WTC11 (cell line): ENCODE results near the gene DENND11. TPM values are rescaled to one million over a fixed set of nuclear protein-coding genes. Genes with fewer than 3 reads are reported as not detected.

Experiments used
- ATAC-seq: fragments of 200-7000 bp; cut with Tn5 transposase; 2 replicates; pipeline ENCODE4 v1.10.0; 2021; ENCODE audit warnings: mild to moderate bottlenecking, moderate library complexity
- CTCF ChIA-PET: fragments of 300-600 bp; sonication (Branson Sonifier 250); formaldehyde crosslinking; loops from one replicate; lab custom pipeline; 2021; ENCODE audit warnings: antibody characterized with exemption; lab: Charles Lee
- POLR2A ChIA-PET: fragments of 350-600 bp; sonication (Branson Sonifier 250); formaldehyde crosslinking; loops from one replicate; lab custom pipeline; 2021; ENCODE audit warnings: antibody characterized with exemption; lab: Charles Lee
- DNase-seq: peaks from one replicate; pipeline ENCODE4 v3.0.0; 2021; ENCODE audit warnings: low spot score
- H3K27ac Mint-ChIP-seq: 2 replicates; pipeline ENCODE4 v1.8.0; 2021; ENCODE audit warnings: mixed read lengths
- H3K27me3 Mint-ChIP-seq: 2 replicates; pipeline ENCODE4 v1.8.0; 2021; ENCODE audit warnings: low read depth, mild to moderate bottlenecking, moderate library complexity, mixed read lengths
- H3K36me3 Mint-ChIP-seq: 2 replicates; pipeline ENCODE4 v1.8.0; 2021; ENCODE audit warnings: mixed read lengths
- H3K4me1 Mint-ChIP-seq: 2 replicates; pipeline ENCODE4 v1.8.0; 2022; ENCODE audit warnings: mixed read lengths
- H3K4me3 Mint-ChIP-seq: 2 replicates; pipeline ENCODE4 v1.8.0; 2021; ENCODE audit warnings: mild to moderate bottlenecking, moderate library complexity, mixed read lengths
- H3K9me3 Mint-ChIP-seq: 2 replicates; pipeline ENCODE4 v1.8.0; 2021; ENCODE audit warnings: mixed read lengths
- ATF2 ChIP-seq: sonication (generic); formaldehyde crosslinking; IDR thresholded peaks from 2 replicates; pipeline ENCODE4 v1.8.1; 2022; ENCODE audit warnings: low read depth, missing genetic modification reagents, borderline replicate concordance
- CREM ChIP-seq: sonication (generic); formaldehyde crosslinking; IDR thresholded peaks from 2 replicates; pipeline ENCODE4 v1.8.1; 2022; ENCODE audit warnings: mild to moderate bottlenecking, missing genetic modification reagents, moderate library complexity
- E2F4 ChIP-seq: sonication (generic); formaldehyde crosslinking; IDR thresholded peaks from 2 replicates; pipeline ENCODE4 v1.8.1; 2022; ENCODE audit warnings: low read depth, mild to moderate bottlenecking, moderate library complexity, missing genetic modification reagents, borderline replicate concordance
- E2F5 ChIP-seq: sonication (generic); formaldehyde crosslinking; IDR thresholded peaks from 2 replicates; pipeline ENCODE4 v1.8.1; 2022; ENCODE audit warnings: mild to moderate bottlenecking, moderate library complexity, missing genetic modification reagents
- ERG ChIP-seq: fragments of 250-450 bp; sonication (Bioruptor Pico); IDR thresholded peaks from 2 replicates; pipeline ENCODE4 v1.8.0; 2021; ENCODE audit warnings: mild to moderate bottlenecking
- FOXK1 ChIP-seq: sonication (generic); formaldehyde crosslinking; IDR thresholded peaks from 2 replicates; pipeline ENCODE4 v1.8.0; 2022; ENCODE audit warnings: mild to moderate bottlenecking, moderate library complexity, missing genetic modification reagents
- HMGXB4 ChIP-seq: sonication (generic); formaldehyde crosslinking; IDR thresholded peaks from 2 replicates; pipeline ENCODE4 v1.8.1; 2023; ENCODE audit warnings: mild to moderate bottlenecking, moderate library complexity, missing genetic modification reagents
- IRF1 ChIP-seq: sonication (generic); formaldehyde crosslinking; IDR thresholded peaks from 2 replicates; pipeline ENCODE4 v1.8.0; 2023; ENCODE audit warnings: missing genetic modification reagents
- MAX ChIP-seq: sonication (generic); formaldehyde crosslinking; IDR thresholded peaks from 2 replicates; pipeline ENCODE4 v1.8.0; 2022; ENCODE audit warnings: mild to moderate bottlenecking, missing genetic modification reagents
- MLX ChIP-seq: sonication (generic); formaldehyde crosslinking; IDR thresholded peaks from 2 replicates; pipeline ENCODE4 v1.8.1; 2023; ENCODE audit warnings: mild to moderate bottlenecking, missing genetic modification reagents, moderate library complexity
- MYBL2 ChIP-seq: sonication (generic); formaldehyde crosslinking; IDR thresholded peaks from 2 replicates; pipeline ENCODE4 v1.8.1; 2023; ENCODE audit warnings: mild to moderate bottlenecking, moderate library complexity, missing genetic modification reagents
- NFATC4 ChIP-seq: fragments of 250-450 bp; sonication (Bioruptor Pico); IDR thresholded peaks from 2 replicates; pipeline ENCODE4 v1.9.0; 2021; ENCODE audit warnings: mild to moderate bottlenecking
- NFYB ChIP-seq: sonication (generic); formaldehyde crosslinking; conservative IDR thresholded peaks from 2 replicates; pipeline ENCODE4 v1.8.0; 2022; ENCODE audit warnings: low read depth, missing genetic modification reagents
- NR1H2 ChIP-seq: sonication (generic); formaldehyde crosslinking; IDR thresholded peaks from 2 replicates; pipeline ENCODE4 v1.9.0; 2021; ENCODE audit warnings: mild to moderate bottlenecking, moderate library complexity, missing genetic modification reagents
- PREB ChIP-seq: sonication (generic); formaldehyde crosslinking; IDR thresholded peaks from 2 replicates; pipeline ENCODE4 v1.8.1; 2022; ENCODE audit warnings: mild to moderate bottlenecking, missing genetic modification reagents, moderate library complexity, borderline replicate concordance
- USF2 ChIP-seq: sonication (generic); formaldehyde crosslinking; IDR thresholded peaks from 2 replicates; pipeline ENCODE4 v1.8.1; 2023; ENCODE audit warnings: mild to moderate bottlenecking, missing genetic modification reagents, moderate library complexity
- ZNF281 ChIP-seq: sonication (generic); formaldehyde crosslinking; IDR thresholded peaks from 2 replicates; pipeline ENCODE4 v1.8.0; 2023; ENCODE audit warnings: mild to moderate bottlenecking, missing genetic modification reagents
- total RNA-seq: library from RNA; stranded (reverse); gene quantifications from 3 replicates; pipeline ENCODE4 v1.2.3, GENCODE V29; 2021

Gene DENND11
- total RNA-seq, 1 experiment from 2014 or later, result 22.1 TPM

- no peak for ATAC-seq
- no peak for DNase-seq
- CTCF ChIA-PET, result interaction anchor here (0.6 to 4.2 kb wide), 3 partner anchors 13 to 98 kb away, joined by 3 to 14 read pairs (median 7); no protein-coding TSS in a partner anchor
- peaks cover 23% of the 10 kb centered on the region for H3K4me1 Mint-ChIP-seq
- H3K9me3 Mint-ChIP-seq, result no peaks in the 10 kb centered on the region
- POLR2A ChIA-PET, result no interaction called here
- no peak overlapping the region for H3K27ac Mint-ChIP-seq
- H3K36me3 Mint-ChIP-seq, result peaks cover 8% of the 10 kb centered on the region; the same call in 1 of the 2 replicates
- TF ChIP-seq NFYB (CRISPR knock-in tag) (no peak), PREB (CRISPR knock-in tag) (no peak), FOXK1 (no peak), E2F4 (CRISPR knock-in tag) (no peak), USF2 (CRISPR knock-in tag) (no peak), ZNF281 (CRISPR knock-in tag) (no peak), MAX (CRISPR knock-in tag) (no peak), MLX (no peak), CREM (CRISPR knock-in tag) (no peak), IRF1 (no peak), HMGXB4 (CRISPR knock-in tag) (no peak), NFATC4 (CRISPR knock-in tag) (no peak), ERG (CRISPR knock-in tag) (no peak), MYBL2 (no peak), ATF2 (CRISPR knock-in tag) (no peak), E2F5 (CRISPR knock-in tag) (no peak), NR1H2 (CRISPR knock-in tag) (no peak)
- TF ChIP-seq, all 79 proteins: peak for 0
- H3K27me3 Mint-ChIP-seq, result no peaks in the 10 kb centered on the region
- H3K4me3 Mint-ChIP-seq, result no peak overlapping the region
These were observed 13.9 kb downstream of the DENND11 start for GRCh38 chr7:141688043-141688442.
